ENCODE data around the gene ZNF385B. TPM values are rescaled to one million over a fixed set of nuclear protein-coding genes. Genes with fewer than 3 reads are reported as not detected.

ZNF385B gene
- polyA plus RNA-seq, 1 of the 3 experiments (the other 2 are of a cell fraction) = 0.16 TPM

- 11% methylated on average over 5 of the region's 5 CpGs for WGBS (ENCODE audit: low lambda C conversion rate)
- H3K9ac ChIP-seq = no peak overlapping the region
- H2AFZ ChIP-seq (ENCODE audit: low read depth) = peak overlapping the region; percentile 73
- no peak for DNase-seq
- no peaks in the 10 kb centered on the region for H3K79me2 ChIP-seq (ENCODE audit: insufficient read depth)
- no peaks in the 10 kb centered on the region for H3K4me1 ChIP-seq (ENCODE audit: control insufficient read depth in 1 of 2, insufficient read depth in 2 of 2, low read depth in 1 of 2, low read length in 1 of 2)
- H3K9me3 ChIP-seq = no peaks in the 10 kb centered on the region
- H4K20me1 ChIP-seq (ENCODE audit: insufficient read depth) = no peaks in the 10 kb centered on the region
- no peaks in the 10 kb centered on the region for H3K27me3 ChIP-seq (ENCODE audit: insufficient read depth)
- H3K4me3 ChIP-seq (ENCODE audit: low read depth in 2 of 2, low read length in 1 of 2) = peak overlapping the region in 1 of 2 experiments; percentile 33; a peak in 3 of 4 replicates
- peak overlapping the region; percentile 58 for H3K4me2 ChIP-seq
- no peaks in the 10 kb centered on the region for H3K9me2 ChIP-seq
- TF ChIP-seq CHD2 (IDR thresholded peaks at IDR 0.05; ENCODE audit: low read length, partially characterized antibody) (no peak), JUND (IDR thresholded peaks at IDR 0.05) (peak; percentile 23; the same call in 1 of the 2 replicates), EP300 (IDR thresholded peaks at IDR 0.05; ENCODE audit: borderline replicate concordance in 1 of 2, low read depth in 1 of 2, low read length in 1 of 2) (peak in 1 of 2 experiments; percentile 38; a peak in 2 of 4 replicates), SIN3A (IDR thresholded peaks at IDR 0.05; ENCODE audit: borderline replicate concordance, low read depth, low read length) (0 out of 2 replicates have a peak, but pooled peaks have one; percentile 22), TCF12 (IDR thresholded peaks at IDR 0.05) (peak; percentile 71), NFIC (IDR thresholded peaks at IDR 0.05; ENCODE audit: borderline replicate concordance) (peak; percentile 75), SMC3 (IDR thresholded peaks at IDR 0.05; ENCODE audit: low read depth, low read length) (no peak), FOSL2 (IDR thresholded peaks at IDR 0.05; ENCODE audit: borderline replicate concordance, low read depth) (peak; percentile 28; the same call in 1 of the 2 replicates), TEAD4 (IDR thresholded peaks at IDR 0.05; ENCODE audit: borderline replicate concordance, insufficient read depth) (peak; percentile 83; the same call in 1 of the 2 replicates), MEF2A (IDR thresholded peaks at IDR 0.05; ENCODE audit: borderline replicate concordance, low read depth) (no peak), TAF1 (IDR thresholded peaks at IDR 0.05; ENCODE audit: borderline replicate concordance, low read depth, low read length) (no peak), GABPA (IDR thresholded peaks at IDR 0.05; ENCODE audit: low read depth) (no peak), CTCF (IDR thresholded peaks at IDR 0.05) (no peak)
- TF ChIP-seq, protein P1, sequence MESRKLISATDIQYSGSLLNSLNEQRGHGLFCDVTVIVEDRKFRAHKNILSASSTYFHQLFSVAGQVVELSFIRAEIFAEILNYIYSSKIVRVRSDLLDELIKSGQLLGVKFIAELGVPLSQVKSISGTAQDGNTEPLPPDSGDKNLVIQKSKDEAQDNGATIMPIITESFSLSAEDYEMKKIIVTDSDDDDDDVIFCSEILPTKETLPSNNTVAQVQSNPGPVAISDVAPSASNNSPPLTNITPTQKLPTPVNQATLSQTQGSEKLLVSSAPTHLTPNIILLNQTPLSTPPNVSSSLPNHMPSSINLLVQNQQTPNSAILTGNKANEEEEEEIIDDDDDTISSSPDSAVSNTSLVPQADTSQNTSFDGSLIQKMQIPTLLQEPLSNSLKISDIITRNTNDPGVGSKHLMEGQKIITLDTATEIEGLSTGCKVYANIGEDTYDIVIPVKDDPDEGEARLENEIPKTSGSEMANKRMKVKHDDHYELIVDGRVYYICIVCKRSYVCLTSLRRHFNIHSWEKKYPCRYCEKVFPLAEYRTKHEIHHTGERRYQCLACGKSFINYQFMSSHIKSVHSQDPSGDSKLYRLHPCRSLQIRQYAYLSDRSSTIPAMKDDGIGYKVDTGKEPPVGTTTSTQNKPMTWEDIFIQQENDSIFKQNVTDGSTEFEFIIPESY (IDR thresholded peaks at IDR 0.05; ENCODE audit: borderline replicate concordance, low read depth) = 0 out of 2 replicates have a peak, but pooled peaks have one; percentile 33
- TF ChIP-seq, protein P2, sequence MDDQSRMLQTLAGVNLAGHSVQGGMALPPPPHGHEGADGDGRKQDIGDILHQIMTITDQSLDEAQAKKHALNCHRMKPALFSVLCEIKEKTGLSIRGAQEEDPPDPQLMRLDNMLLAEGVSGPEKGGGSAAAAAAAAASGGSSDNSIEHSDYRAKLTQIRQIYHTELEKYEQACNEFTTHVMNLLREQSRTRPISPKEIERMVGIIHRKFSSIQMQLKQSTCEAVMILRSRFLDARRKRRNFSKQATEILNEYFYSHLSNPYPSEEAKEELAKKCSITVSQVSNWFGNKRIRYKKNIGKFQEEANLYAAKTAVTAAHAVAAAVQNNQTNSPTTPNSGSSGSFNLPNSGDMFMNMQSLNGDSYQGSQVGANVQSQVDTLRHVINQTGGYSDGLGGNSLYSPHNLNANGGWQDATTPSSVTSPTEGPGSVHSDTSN (IDR thresholded peaks at IDR 0.05) = peak; percentile 61
- H3K36me3 ChIP-seq (replicated peaks in 1 of 2; ENCODE audit: control insufficient read depth in 1 of 2, insufficient read depth in 2 of 2, low read length in 1 of 2) = no peaks in the 10 kb centered on the region
- H3F3A ChIP-seq (replicated peaks; ENCODE audit: insufficient read depth) = peaks cover 14% of the 10 kb centered on the region
- H3K27ac ChIP-seq (ENCODE audit: low read depth in 2 of 2, low read length in 1 of 2) = peak overlapping the region in 1 of 2 experiments; percentile 36; a peak in 2 of 4 replicates
- ChIA-PET CTCF (no interaction called here), POLR2A (no interaction called here)
Observed at GRCh38 chr2:179701524-179702110, 159.8 kb downstream of the ZNF385B start.
